WTC11 (cell line): ENCODE measurements around the gene HYI. TPM values are rescaled to one million over a fixed set of nuclear protein-coding genes. Genes with fewer than 3 reads are reported as not detected.

Experiments used
- ATAC-seq: fragments of 200-7000 bp; cut with Tn5 transposase; 2 replicates; pipeline ENCODE4 v1.10.0; 2021; ENCODE audit warnings: mild to moderate bottlenecking, moderate library complexity
- CTCF ChIA-PET: fragments of 300-600 bp; sonication (Branson Sonifier 250); formaldehyde crosslinking; loops from one replicate; lab custom pipeline; 2021; ENCODE audit warnings: antibody characterized with exemption; lab: Charles Lee
- POLR2A ChIA-PET: fragments of 350-600 bp; sonication (Branson Sonifier 250); formaldehyde crosslinking; loops from one replicate; lab custom pipeline; 2021; ENCODE audit warnings: antibody characterized with exemption; lab: Charles Lee
- DNase-seq: peaks from one replicate; pipeline ENCODE4 v3.0.0; 2021; ENCODE audit warnings: low spot score
- H3K27ac Mint-ChIP-seq: 2 replicates; pipeline ENCODE4 v1.8.0; 2021; ENCODE audit warnings: mixed read lengths
- H3K27me3 Mint-ChIP-seq: 2 replicates; pipeline ENCODE4 v1.8.0; 2021; ENCODE audit warnings: low read depth, mild to moderate bottlenecking, moderate library complexity, mixed read lengths
- H3K36me3 Mint-ChIP-seq: 2 replicates; pipeline ENCODE4 v1.8.0; 2021; ENCODE audit warnings: mixed read lengths
- H3K4me1 Mint-ChIP-seq: 2 replicates; pipeline ENCODE4 v1.8.0; 2022; ENCODE audit warnings: mixed read lengths
- H3K4me3 Mint-ChIP-seq: 2 replicates; pipeline ENCODE4 v1.8.0; 2021; ENCODE audit warnings: mild to moderate bottlenecking, moderate library complexity, mixed read lengths
- H3K9me3 Mint-ChIP-seq: 2 replicates; pipeline ENCODE4 v1.8.0; 2021; ENCODE audit warnings: mixed read lengths
- ATF3 ChIP-seq: sonication (generic); formaldehyde crosslinking; conservative IDR thresholded peaks from 2 replicates; pipeline ENCODE4 v1.8.1; 2022; ENCODE audit warnings: mild to moderate bottlenecking, missing genetic modification reagents
- ATF6 ChIP-seq: sonication (generic); formaldehyde crosslinking; IDR thresholded peaks from 2 replicates; pipeline ENCODE4 v1.8.1; 2023; ENCODE audit warnings: mild to moderate bottlenecking, missing genetic modification reagents
- E2F4 ChIP-seq: sonication (generic); formaldehyde crosslinking; IDR thresholded peaks from 2 replicates; pipeline ENCODE4 v1.8.1; 2022; ENCODE audit warnings: low read depth, mild to moderate bottlenecking, moderate library complexity, missing genetic modification reagents, borderline replicate concordance
- ERG ChIP-seq: fragments of 250-450 bp; sonication (Bioruptor Pico); IDR thresholded peaks from 2 replicates; pipeline ENCODE4 v1.8.0; 2021; ENCODE audit warnings: mild to moderate bottlenecking
- FOXP4 ChIP-seq: sonication (generic); formaldehyde crosslinking; IDR thresholded peaks from 2 replicates; pipeline ENCODE4 v1.8.0; 2022; ENCODE audit warnings: mild to moderate bottlenecking, missing genetic modification reagents
- HMGA2 ChIP-seq: fragments of 250-450 bp; sonication (Bioruptor Pico); IDR thresholded peaks from 2 replicates; pipeline ENCODE4 v1.4.0; 2021; ENCODE audit warnings: mild to moderate bottlenecking, moderate library complexity
- HMGXB4 ChIP-seq: sonication (generic); formaldehyde crosslinking; IDR thresholded peaks from 2 replicates; pipeline ENCODE4 v1.8.1; 2023; ENCODE audit warnings: mild to moderate bottlenecking, moderate library complexity, missing genetic modification reagents
- IRF1 ChIP-seq: sonication (generic); formaldehyde crosslinking; IDR thresholded peaks from 2 replicates; pipeline ENCODE4 v1.8.0; 2023; ENCODE audit warnings: missing genetic modification reagents
- KAT7 ChIP-seq: sonication (generic); formaldehyde crosslinking; IDR thresholded peaks from 2 replicates; pipeline ENCODE4 v1.8.1; 2023; ENCODE audit warnings: missing genetic modification reagents, mild to moderate bottlenecking, borderline replicate concordance
- NFE2L1 ChIP-seq: sonication (generic); formaldehyde crosslinking; IDR thresholded peaks from 2 replicates; pipeline ENCODE4 v1.8.1; 2023; ENCODE audit warnings: missing genetic modification reagents
- NR1H2 ChIP-seq: sonication (generic); formaldehyde crosslinking; IDR thresholded peaks from 2 replicates; pipeline ENCODE4 v1.9.0; 2021; ENCODE audit warnings: mild to moderate bottlenecking, moderate library complexity, missing genetic modification reagents
- PRRX2 ChIP-seq: fragments of 250-450 bp; sonication (Bioruptor Pico); IDR thresholded peaks from 2 replicates; pipeline ENCODE4 v1.8.0; 2021; ENCODE audit warnings: mild to moderate bottlenecking
- RORB ChIP-seq: fragments of 250-450 bp; sonication (Bioruptor Pico); IDR thresholded peaks from 2 replicates; pipeline ENCODE4 v1.9.0; 2021; ENCODE audit warnings: mild to moderate bottlenecking
- SP1 ChIP-seq: sonication (generic); formaldehyde crosslinking; conservative IDR thresholded peaks from 2 replicates; pipeline ENCODE4 v1.8.1; 2022; ENCODE audit warnings: missing genetic modification reagents
- ZNF263 ChIP-seq: sonication (generic); formaldehyde crosslinking; IDR thresholded peaks from 2 replicates; pipeline ENCODE4 v1.8.1; 2022; ENCODE audit warnings: low read depth, mild to moderate bottlenecking, moderate library complexity, missing genetic modification reagents
- ZSCAN18 ChIP-seq: fragments of 250-450 bp; sonication (Bioruptor Pico); IDR thresholded peaks from 2 replicates; pipeline ENCODE4 v2.1.2; 2022; ENCODE audit warnings: mild to moderate bottlenecking, moderate library complexity
- total RNA-seq: library from RNA; stranded (reverse); gene quantifications from 3 replicates; pipeline ENCODE4 v1.2.3, GENCODE V29; 2021

The HYI gene
- total RNA-seq, 1 experiment from 2014 or later: 23.2 TPM

GRCh38 chr1:43438953-43439581 is 14.7 kb downstream of the HYI start:
- Mint-ChIP-seq H3K36me3 (peaks cover 8% of the 10 kb centered on the region), H3K4me1 (peaks cover 3% of the 10 kb centered on the region), H3K27ac (no peak overlapping the region), H3K27me3 (no peaks in the 10 kb centered on the region), H3K9me3 (no peaks in the 10 kb centered on the region), H3K4me3 (no peak overlapping the region)
- no peak for ATAC-seq
- TF ChIP-seq SP1 (CRISPR knock-in tag) (no peak), NFE2L1 (no peak), HMGXB4 (no peak), ZSCAN18 (CRISPR knock-in tag) (no peak), FOXP4 (no peak)
- POLR2A ChIA-PET: interaction anchor here (0.5 to 1.3 kb wide), 3 partner anchors 86 to 211 kb away, joined by 3 to 4 read pairs (median 3); partner anchors contain the start of gene KDM4A
- CTCF ChIA-PET: interaction anchor here (1.2 kb wide), 1 partner anchor 212 kb away, joined by 4 read pairs; no protein-coding TSS in a partner anchor
- DNase-seq: no peak

GRCh38 chr1:43438576-43438952 is 15.2 kb downstream of the HYI start:
- ATAC-seq: no peak
- Mint-ChIP-seq H3K27ac (no peak overlapping the region), H3K27me3 (no peaks in the 10 kb centered on the region), H3K4me3 (no peak overlapping the region), H3K9me3 (no peaks in the 10 kb centered on the region), H3K36me3 (peaks cover 13% of the 10 kb centered on the region), H3K4me1 (peaks cover 3% of the 10 kb centered on the region)
- CTCF ChIA-PET: interaction anchor here (0.7 kb wide), 1 partner anchor 610 kb away, joined by 3 read pairs; no protein-coding TSS in a partner anchor
- DNase-seq: no peak
- POLR2A ChIA-PET: no interaction called here
- TF ChIP-seq HMGXB4 (no peak), ATF3 (no peak), PRRX2 (CRISPR knock-in tag) (no peak), HMGA2 (CRISPR knock-in tag) (no peak), ZNF263 (CRISPR knock-in tag) (no peak), RORB (CRISPR knock-in tag) (no peak), ERG (CRISPR knock-in tag) (no peak), ATF6 (CRISPR knock-in tag) (no peak), E2F4 (CRISPR knock-in tag) (no peak), NR1H2 (CRISPR knock-in tag) (no peak), KAT7 (CRISPR knock-in tag) (no peak), IRF1 (no peak)
